ENCODE results near the gene PLK1.

DNA sequence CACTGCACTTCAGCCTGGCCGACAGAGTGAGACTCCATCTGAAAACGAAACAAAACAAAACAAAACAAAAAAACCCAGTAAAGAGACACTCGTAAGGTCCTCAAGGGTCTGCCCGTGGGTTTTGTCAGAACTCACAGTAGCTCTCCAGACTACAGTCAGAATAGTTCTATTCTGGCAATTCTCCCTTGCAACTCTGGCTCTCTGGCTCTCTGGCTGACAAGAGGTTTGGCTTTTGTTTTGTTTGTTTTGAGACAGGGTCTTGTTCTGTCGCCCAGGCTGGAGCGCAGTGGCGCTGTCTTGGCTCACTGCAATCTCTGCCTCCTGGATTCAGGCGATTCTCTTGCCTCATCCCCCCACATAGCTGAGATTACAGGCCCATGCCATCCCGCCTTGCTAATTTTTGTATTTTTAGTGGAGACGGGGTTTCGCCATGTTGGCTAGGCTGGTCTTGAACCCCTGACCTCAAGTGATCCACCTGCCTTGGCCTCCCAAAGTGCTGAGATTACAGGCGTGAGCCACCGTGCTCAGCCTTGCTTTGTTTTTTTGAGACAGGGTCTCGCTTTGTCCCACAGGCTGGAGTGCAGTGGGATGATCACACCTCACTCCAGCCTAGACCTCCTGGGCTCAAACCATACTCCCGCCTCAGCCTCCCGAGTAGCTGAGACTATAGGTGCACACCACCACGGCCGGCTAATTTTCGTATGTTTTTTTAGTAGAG, 55.6 kb downstream of the PLK1 start:
- no peak for TF ChIP-seq EZH2phosphoT487 (IDR thresholded peaks at IDR 0.05; ENCODE audit: insufficient read depth, low read depth)
- TF ChIP-seq EZH2 (IDR thresholded peaks at IDR 0.05; ENCODE audit: insufficient read depth, poor library complexity, severe bottlenecking) = no peak

Measured in GM23248 (cell line).